GM12878 (cell line): Measurements from ENCODE around the gene UBL4B. TPM values are rescaled to one million over a fixed set of nuclear protein-coding genes. Genes with fewer than 3 reads are reported as not detected.

Experiments used
- ATAC-seq: fragments of 200-7000 bp; cut with Tn5 transposase; 3 replicates; pipeline ENCODE4 v1.9.1; 2020; ENCODE audit warnings: mild to moderate bottlenecking, moderate library complexity
- BruUV-seq: library from RNA; stranded (reverse); fragments of 400-500 nt; replicated peaks from 2 replicates; lab custom pipeline; 2021; lab: Mats Ljungman, UMichigan
- CTCF ChIA-PET: fragments of 300-600 bp; sonication (Branson Sonifier 250); formaldehyde crosslinking; extraction: SDS; loops from one replicate; lab custom pipeline; 2021; ENCODE audit warnings: inconsistent platforms; lab: Yijun Ruan, JAX
- POLR2A ChIA-PET: fragments of 350-600 bp; formaldehyde crosslinking; extraction: SDS; loops from one replicate; lab custom pipeline; 2021; ENCODE audit warnings: inconsistent platforms; lab: Charles Lee
- RAD21 ChIA-PET: fragments of 300-600 bp; sonication (Branson Sonifier 250); formaldehyde crosslinking; loops from one replicate; lab custom pipeline; 2023; ENCODE audit warnings: antibody characterized with exemption; ENCODE audit not compliant: unreplicated experiment; lab: Charles Lee
- SMC1A ChIA-PET: fragments of 300-600 bp; sonication (Branson Sonifier 250); formaldehyde crosslinking; loops from one replicate; lab custom pipeline; 2023; ENCODE audit not compliant: unreplicated experiment, uncharacterized antibody; lab: Charles Lee
- DNase-seq: peaks from one replicate; pipeline ENCODE4 v3.0.0-alpha.2; 2011; ENCODE audit warnings: low read depth, low spot score
- FAIRE-seq: peaks from 3 replicates; lab custom pipeline; 2011; peaks lifted over from hg19 to GRCh38; lab: Jason Lieb, UNC
- H2AFZ ChIP-seq: 2 replicates; pipeline ENCODE4 v1.6.0; 2011; ENCODE audit warnings: low read depth, low read length, control low read depth; ENCODE audit not compliant: control insufficient read depth
- H3K27ac ChIP-seq: 2 replicates; pipeline ENCODE4 v1.5.1; 2011; ENCODE audit warnings: control low read depth; ENCODE audit not compliant: control insufficient read depth, insufficient read depth
- H3K27me3 ChIP-seq, 2 experiments: replicated peaks in 1 of 2; 2 replicates each; pipeline versions ENCODE4 v1.6.0 to v1.6.1; 2011; ENCODE audit warnings: low read length in 1 of 2; ENCODE audit not compliant: control insufficient read depth in 2 of 2, insufficient read depth in 2 of 2
- H3K36me3 ChIP-seq, 2 experiments: 2 replicates each; pipeline ENCODE4 v1.5.1; 2011; ENCODE audit warnings: low read length in 1 of 2; ENCODE audit not compliant: control insufficient read depth in 2 of 2, insufficient read depth in 2 of 2
- H3K4me1 ChIP-seq: 2 replicates; pipeline ENCODE4 v1.6.1; 2011; ENCODE audit warnings: mild to moderate bottlenecking, low read length, moderate library complexity, mixed read lengths; ENCODE audit not compliant: control insufficient read depth, insufficient read depth
- H3K4me2 ChIP-seq: 2 replicates; pipeline ENCODE4 v1.6.0; 2011; ENCODE audit warnings: control low read depth; ENCODE audit not compliant: control insufficient read depth, insufficient read depth
- H3K4me3 ChIP-seq: fragments of 200-600 bp; sonication (generic); 2 replicates; pipeline ENCODE4 v1.5.1; 2016
- H3K79me2 ChIP-seq: 2 replicates; pipeline ENCODE4 v1.6.0; 2011; ENCODE audit warnings: low read length; ENCODE audit not compliant: control insufficient read depth, insufficient read depth
- H3K9ac ChIP-seq: 2 replicates; pipeline ENCODE4 v1.8.0; 2011; ENCODE audit warnings: low read length, control low read depth, mixed read lengths; ENCODE audit not compliant: control insufficient read depth, insufficient read depth
- H3K9me3 ChIP-seq: replicated peaks from 3 replicates; pipeline ENCODE4 v1.5.1; 2011; ENCODE audit warnings: mild to moderate bottlenecking, low read length; ENCODE audit not compliant: control insufficient read depth, insufficient read depth
- H4K20me1 ChIP-seq: 2 replicates; pipeline ENCODE4 v1.6.0; 2011; ENCODE audit not compliant: control insufficient read depth, insufficient read depth
- BRCA1 ChIP-seq: IDR thresholded peaks from 2 replicates; pipeline ENCODE4 v1.6.1; 2011; ENCODE audit warnings: low read depth, low read length, improper control_type of control experiment
- CUX1 ChIP-seq: IDR thresholded peaks from 2 replicates; pipeline ENCODE4 v1.6.1; 2012; ENCODE audit warnings: improper control_type of control experiment, low read depth, low read length; ENCODE audit not compliant: insufficient replicate concordance
- HDGF ChIP-seq: fragments of 450-650 bp; IDR thresholded peaks from 2 replicates; pipeline ENCODE4 v1.6.1; 2016; ENCODE audit warnings: antibody characterized with exemption
- IRF4 ChIP-seq: IDR thresholded peaks from 2 replicates; pipeline ENCODE4 v1.6.1; 2011; ENCODE audit warnings: low read depth, low read length
- IRF5 ChIP-seq: fragments of 450-650 bp; IDR thresholded peaks from 2 replicates; pipeline ENCODE4 v1.6.1; 2017; ENCODE audit warnings: borderline replicate concordance
- NR2F1 ChIP-seq: fragments of 450-650 bp; conservative IDR thresholded peaks from 2 replicates; pipeline ENCODE4 v1.6.1; 2017; ENCODE audit warnings: mild to moderate bottlenecking
- RAD21 ChIP-seq: IDR thresholded peaks from 2 replicates; pipeline ENCODE4 v1.6.1; 2011; ENCODE audit warnings: mild to moderate bottlenecking, low read depth, low read length, moderate library complexity; ENCODE audit not compliant: insufficient read depth
- RELA ChIP-seq: fragments of 450-650 bp; IDR thresholded peaks from 2 replicates; pipeline ENCODE4 v1.8.0; 2014; ENCODE audit warnings: borderline replicate concordance; ENCODE audit not compliant: partially characterized antibody
- SMARCA5 ChIP-seq: fragments of 450-650 bp; IDR thresholded peaks from 2 replicates; pipeline ENCODE4 v1.6.1; 2017; ENCODE audit warnings: mild to moderate bottlenecking
- SMC3 ChIP-seq: IDR thresholded peaks from 2 replicates; pipeline ENCODE4 v1.6.1; 2011; ENCODE audit warnings: low read length, improper control_type of control experiment, borderline replicate concordance
- TARDBP ChIP-seq: IDR thresholded peaks from 2 replicates; pipeline ENCODE4 v1.6.1; 2016; ENCODE audit warnings: borderline replicate concordance
- USF1 ChIP-seq: IDR thresholded peaks from 2 replicates; pipeline ENCODE4 v1.6.1; 2011; ENCODE audit warnings: borderline replicate concordance, low read depth, mild to moderate bottlenecking, moderate library complexity, mixed read lengths, low read length; ENCODE audit not compliant: insufficient read depth; ENCODE audit errors: extremely low read length
- YBX1 ChIP-seq: fragments of 450-650 bp; IDR thresholded peaks from 2 replicates; pipeline ENCODE4 v1.6.1; 2016; ENCODE audit warnings: antibody characterized with exemption
- YY1 ChIP-seq: IDR thresholded peaks from 2 replicates; pipeline ENCODE4 v1.6.1; 2011; ENCODE audit warnings: low read depth, mild to moderate bottlenecking, low read length
- ZBTB33 ChIP-seq: fragments of 450-650 bp; IDR thresholded peaks from 2 replicates; pipeline ENCODE4 v1.6.1; 2017; ENCODE audit warnings: mild to moderate bottlenecking
- WGBS: methylation state at CpG from one replicate; pipeline ENCODE4 v1.1.6; 2016; ENCODE audit warnings: low lambda C conversion rate; ENCODE audit not compliant: insufficient replicate concordance, insufficient coverage; ENCODE audit errors: missing lambda C conversion rate; 5-methylcytosine and 5-hydroxymethylcytosine counted together
- in situ Hi-C: fragments of 300-500 bp; cut with MboI; formaldehyde crosslinking; loops from 9 replicates; pipeline ENCODE4 v1.14.3; 2018; ENCODE audit warnings: mixed read lengths
- intact Hi-C: fragments of 100-400 bp; cut with micrococcal nuclease; formaldehyde crosslinking; loops from one replicate; pipeline ENCODE4 v1.14.2; 2022; ENCODE audit not compliant: unreplicated experiment
- polyA plus RNA-seq, 11 experiments: library from polyadenylated mRNA; depleted of rRNA in 4 of 11; unstranded in 6 of 11; stranded (reverse) in 5 of 11; fragments of >200 nt; fragmentation: Nextera tagmentation in 4 of 11; fragmentation: Illumina TruSeq in 1 of 11; extraction: Ambion mirVana in 4 of 11; extraction: Trizol in 1 of 11; gene quantifications; 1 replicate in 1 of 11; 2 replicates in 10 of 11; pipeline versions ENCODE4 v1.2.1 to v1.2.3, GENCODE V29; 2011 to 2016; ENCODE audit warnings: inconsistent platforms in 2 of 11, missing spikeins in 2 of 11, low read depth in 1 of 11
- total RNA-seq, 4 experiments: library from RNA; depleted of rRNA in 3 of 4; stranded (reverse); fragments of >200 nt in 3 of 4; fragmentation: Illumina TruSeq in 1 of 4; extraction: Trizol in 1 of 4; gene quantifications; 2 replicates each; pipeline versions ENCODE4 v1.2.1 to v1.2.3, GENCODE V29; 2013 to 2021

Gene UBL4B
- total and polyA plus RNA-seq, 10 of the 15 experiments (the other 5 are each of a cell fraction or from before 2014, with no cell fraction given): 0.06 to 0.15 TPM; not detected in 8

DNA sequence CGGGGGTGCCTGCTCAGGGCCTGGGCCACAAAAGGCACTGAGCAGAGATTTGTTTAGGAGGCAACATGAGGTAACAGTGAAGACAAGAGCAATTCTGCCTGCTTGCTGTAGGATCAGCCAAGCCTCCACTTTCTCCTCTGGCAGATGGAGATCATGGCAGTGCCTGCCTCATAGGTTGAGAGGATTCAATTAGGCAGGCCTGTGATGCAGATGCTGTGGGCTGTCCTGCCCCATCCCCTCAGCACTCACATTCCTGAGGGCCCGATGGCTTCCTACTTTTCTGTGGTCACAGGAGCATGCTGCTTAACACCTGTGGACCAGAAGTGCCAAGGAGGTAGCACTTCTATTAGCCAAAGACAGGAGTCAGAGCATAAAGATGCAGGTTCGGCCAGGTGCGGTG lies 1.2 kb upstream of the UBL4B start:
- Histone ChIP-seq H3K4me2 (no peak overlapping the region), H2AFZ (no peak overlapping the region), H3K79me2 (no peaks in the 10 kb centered on the region), H3K27ac (no peak overlapping the region), H3K4me1 (no peaks in the 10 kb centered on the region), H3K9me3 (no peaks in the 10 kb centered on the region), H4K20me1 (no peaks in the 10 kb centered on the region), H3K27me3 (peaks cover 1 to 2% of the 10 kb centered on the region in 2 experiments; a peak in 1 of 4 replicates), H3K4me3 (no peak overlapping the region), H3K9ac (no peak overlapping the region), H3K36me3 (no peaks in the 10 kb centered on the region)
- no TSS peak for BruUV-seq
- WGBS: 59% methylated on average over 4 of the region's 4 CpGs
- ATAC-seq (no peak), DNase-seq (no peak), FAIRE-seq (no peak)
- intact Hi-C loops: no loop called here
- CTCF ChIA-PET: interaction anchor here (2.0 kb wide), 1 partner anchor 51 kb away, joined by 7 read pairs; no protein-coding TSS in a partner anchor
- SMC1A ChIA-PET: no interaction called here
- in situ Hi-C loops: no loop called here
- POLR2A ChIA-PET: no interaction called here
- RAD21 ChIA-PET: no interaction called here
- TF ChIP-seq RAD21 (no peak), BRCA1 (no peak), YY1 (no peak), SMC3 (no peak), USF1 (no peak), RELA (no peak), YBX1 (no peak), NR2F1 (no peak), SMARCA5 (no peak), IRF5 (no peak), IRF4 (no peak), TARDBP (no peak), HDGF (no peak), ZBTB33 (no peak), CUX1 (no peak)
